ENCODE results near the gene CAPN5. TPM values are rescaled to one million over a fixed set of nuclear protein-coding genes. Genes with fewer than 3 reads are reported as not detected.

Gene CAPN5
- total and polyA plus RNA-seq, 2 of the 8 experiments (the other 6 are each of a cell fraction or from before 2014, with no cell fraction given): 21.5 to 22.4 TPM

GRCh38 chr11:77081976-77082836 lies 15.4 kb downstream of the CAPN5 start (continued):
- TF ChIP-seq JUN (IDR thresholded peaks at IDR 0.05; ENCODE audit: low read depth, low read length) (no peak), MAX (IDR thresholded peaks at IDR 0.05) (no peak), NRF1 (IDR thresholded peaks at IDR 0.05; ENCODE audit: low read depth, low read length) (no peak)
